Right cardiac atrium (tissue), 5 donors: ENCODE results near the gene DUSP2. TPM values are rescaled to one million over a fixed set of nuclear protein-coding genes. Genes with fewer than 3 reads are reported as not detected.

ENCODE experiments used
- ATAC-seq, 2 donors: fragments of 200-7000 bp; cut with Tn5 transposase; one replicate each; pipeline versions ENCODE4 v1.8.0 to v1.9.1; 2020; ENCODE audit warnings: moderate library complexity in 2 of 2, mild to moderate bottlenecking in 1 of 2
- DNase-seq, 3 donors: peaks; one replicate each; pipeline ENCODE4 v3.0.0-alpha.2; 2020
- H3K27ac ChIP-seq: one replicate; pipeline ENCODE4 v1.5.1; 2013; ENCODE audit warnings: mild to moderate bottlenecking, low read length, control low read depth, moderate library complexity
- H3K27me3 ChIP-seq: one replicate; pipeline ENCODE4 v1.6.1; 2013; ENCODE audit not compliant: control insufficient read depth, insufficient read depth
- H3K4me1 ChIP-seq: one replicate; pipeline ENCODE4 v1.6.1; 2013; ENCODE audit warnings: low read length; ENCODE audit not compliant: control insufficient read depth, insufficient read depth
- H3K4me3 ChIP-seq: one replicate; pipeline ENCODE4 v1.5.1; 2013; ENCODE audit warnings: low read length, control low read depth
- H3K9me3 ChIP-seq: one replicate; pipeline ENCODE4 v1.6.1; 2013; ENCODE audit warnings: low read length; ENCODE audit not compliant: control insufficient read depth
- WGBS: extraction: QIAGEN DNeasy Blood & Tissue Kit; methylation state at CpG from one replicate; pipeline ENCODE4 v1.1.7; 2013; 5-methylcytosine and 5-hydroxymethylcytosine counted together
- intact Hi-C, 4 donors: fragments of 100-400 bp; cut with DNase I; formaldehyde crosslinking; loops; one replicate each; pipeline versions ENCODE4 v1.11.0 to v1.14.0; 2022 to 2023
- polyA plus RNA-seq: library from polyadenylated mRNA; stranded (reverse); fragments of 200-250 nt; gene quantifications from one replicate; pipeline ENCODE4 v1.2.3, GENCODE V29; 2013
- total RNA-seq, 4 donors: library from RNA; stranded (reverse); fragmentation: NEBNext Ultra II Directional; extraction: Animal tissue kit (Norgen Biotek cat#: 25700); gene quantifications; one replicate each; pipeline ENCODE4 v1.2.1, GENCODE V29; 2021
- donor health status: healthy with polysubstance abuse.
- donor health status: DM: no; HTN: yes; CAD: no.
- donor health status: DM: no; HTN: no; CAD: no.
- donor health status: DM: no; HTN: yes; CAD: no; lungs with severe emphysema.
- donor health status: DM: yes; HTN: yes; CAD: no.

Gene DUSP2
- total and polyA plus RNA-seq, 5 donors: 1.2 to 2.6 (median 1.7) TPM

DNA sequence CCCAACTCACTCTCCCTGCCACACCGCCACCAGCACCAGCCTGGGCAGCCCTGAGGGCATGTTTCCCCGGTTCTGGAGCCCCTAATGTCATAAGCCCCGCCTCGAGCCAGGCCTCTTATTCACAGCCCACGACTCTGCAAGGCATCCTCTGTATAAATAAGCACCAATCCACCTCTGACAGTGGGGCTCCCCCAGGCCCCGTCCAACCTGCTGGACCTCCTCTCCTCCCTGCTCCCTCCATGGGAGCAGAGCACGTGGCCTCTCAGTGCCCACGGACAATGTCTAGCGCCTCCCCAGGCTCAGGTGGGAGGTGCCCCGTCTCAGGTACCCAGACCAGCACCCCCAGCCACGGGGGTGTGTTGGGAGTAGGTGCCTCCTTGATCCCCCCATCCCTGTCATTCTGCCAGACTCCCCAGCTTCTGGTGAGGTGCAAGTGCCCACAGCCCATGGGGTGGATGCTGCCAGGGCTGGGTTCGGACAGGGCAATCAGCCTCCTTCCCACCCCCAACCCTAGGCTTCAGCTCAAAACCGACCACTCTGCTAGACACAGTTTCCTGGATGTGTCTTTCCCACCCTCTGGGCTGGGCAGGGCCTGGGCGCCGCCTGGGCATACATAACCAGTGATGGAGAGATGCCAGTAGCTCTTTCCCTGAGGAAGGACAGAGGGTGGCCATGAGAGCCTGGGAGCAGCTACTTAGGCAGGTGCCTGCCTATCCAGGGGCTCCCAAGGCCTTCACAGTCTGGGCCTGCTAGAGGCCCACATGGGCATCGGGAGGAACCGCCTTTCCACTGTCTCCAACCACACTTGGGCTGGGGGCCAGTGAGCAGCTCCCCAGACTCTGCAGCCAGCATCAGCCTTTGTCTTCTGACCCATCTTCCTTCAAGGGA, 27.3 kb downstream of the DUSP2 start:
- DNase-seq: peak in 1 of 3 donors; percentile 38
- no peaks in the 10 kb centered on the region for H3K27me3 ChIP-seq
- no peaks in the 10 kb centered on the region for H3K4me1 ChIP-seq
- H3K4me3 ChIP-seq: no peak overlapping the region
- ATAC-seq: no peak
- intact Hi-C loops: loop anchor here (5.0 to 10.0 kb wide), 3 partner anchors 46 to 123 kb away; partner anchors contain the start of gene ANKRD36C (in 1 of the 4)
- H3K27ac ChIP-seq: no peak overlapping the region
- no peaks in the 10 kb centered on the region for H3K9me3 ChIP-seq
- WGBS: 57% methylated on average over 17 of the region's 17 CpGs

DNA sequence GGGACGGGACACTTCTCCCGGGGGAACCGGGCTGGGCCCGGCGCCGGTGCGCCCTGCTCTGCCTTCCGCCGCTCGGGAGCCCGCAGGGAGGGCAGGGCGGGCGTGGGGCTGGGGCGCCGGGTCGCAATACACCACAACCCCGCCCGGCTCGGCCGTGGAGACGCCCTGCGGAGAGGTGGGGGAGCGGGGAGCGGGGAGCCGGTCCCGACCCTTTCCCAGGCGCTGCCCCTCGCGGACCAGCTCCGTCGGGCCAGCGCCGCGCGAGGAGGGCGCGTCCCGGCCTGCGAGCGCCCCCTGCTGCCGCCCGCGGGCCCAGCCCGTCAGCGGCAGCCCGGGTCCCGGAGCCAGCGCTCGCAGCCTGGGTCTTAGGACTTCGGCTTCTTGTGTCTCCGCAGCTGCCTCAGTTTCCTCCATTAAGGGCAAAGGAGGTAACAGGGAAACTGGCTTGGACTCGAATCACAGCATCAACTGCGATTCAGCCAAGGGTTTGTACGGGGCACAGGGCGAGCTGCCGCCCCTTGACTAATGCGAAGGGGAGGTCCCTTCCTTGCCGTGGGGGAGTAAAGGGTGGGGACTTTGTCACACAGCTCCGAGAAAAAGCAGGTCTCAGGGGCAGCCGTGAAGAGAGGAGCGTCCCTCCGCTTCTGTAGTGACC, 28.2 kb downstream of the DUSP2 start:
- Histone ChIP-seq H3K4me3 (peak overlapping the region; percentile 75), H3K27ac (no peak overlapping the region), H3K9me3 (no peaks in the 10 kb centered on the region), H3K27me3 (no peaks in the 10 kb centered on the region), H3K4me1 (no peaks in the 10 kb centered on the region)
- intact Hi-C loops: loop anchor here (5.0 to 10.0 kb wide), 3 partner anchors 45 to 122 kb away; partner anchors contain the start of gene ANKRD36C (in 1 of the 4)
- WGBS: 1% methylated on average over 62 of the region's 62 CpGs
- ATAC-seq: peak; percentile 75 to 82
- peak; percentile 43 to 80 (median 79) for DNase-seq

- H3K27ac ChIP-seq: no peak within 1 kb of the TSS
- peak; percentile 54 to 81 (median 76) for DNase-seq
- H3K4me1 ChIP-seq: no peaks in the 10 kb centered on the region
- ATAC-seq: peak; percentile 41 to 57
- no peaks in the 10 kb centered on the region for H3K27me3 ChIP-seq
- WGBS: under 1% methylated on average over 63 of the region's 64 CpGs
- intact Hi-C loops: loop anchor here (5.0 to 10.0 kb wide), 3 partner anchors 44 to 122 kb away; partner anchors contain the start of gene ANKRD36C (in 1 of the 4)
- peak within 1 kb of the TSS; percentile 75 for H3K4me3 ChIP-seq
- no peaks in the 10 kb centered on the region for H3K9me3 ChIP-seq
Measured at GRCh38 chr2:96116424-96116878, 28.8 kb downstream of the DUSP2 start, which contains the start of gene ADRA2B. TSS of gene ADRA2B (minus strand) at chr2:96116571. CDS start at chr2:96116149, 422 bp downstream.

- no peaks in the 10 kb centered on the region for H3K4me1 ChIP-seq
- no peaks in the 10 kb centered on the region for H3K27me3 ChIP-seq
- peak overlapping the region; percentile 75 for H3K4me3 ChIP-seq
- no peak overlapping the region for H3K27ac ChIP-seq
- intact Hi-C loops: loop anchor here (5.0 to 10.0 kb wide), 3 partner anchors 44 to 121 kb away; partner anchors contain the start of gene ANKRD36C (in 1 of the 4)
- ATAC-seq (peak in 1 of 2 donors; percentile 5), DNase-seq (peak in 1 of 3 donors; percentile 45)
- no peaks in the 10 kb centered on the region for H3K9me3 ChIP-seq
- 41% methylated on average over 77 of the region's 77 CpGs for WGBS
Measured at GRCh38 chr2:96115631-96116423, 29.4 kb downstream of the DUSP2 start.

GRCh38 chr2:96114903-96115581, 30.2 kb downstream of the DUSP2 start:
- DNase-seq (peak in 1 of 3 donors; percentile 44), ATAC-seq (no peak)
- Histone ChIP-seq H3K4me1 (no peaks in the 10 kb centered on the region), H3K9me3 (no peaks in the 10 kb centered on the region), H3K27ac (no peak overlapping the region), H3K4me3 (no peak overlapping the region), H3K27me3 (no peaks in the 10 kb centered on the region)
- intact Hi-C loops: loop anchor here (5.0 to 10.0 kb wide), 3 partner anchors 43 to 120 kb away; partner anchors contain the start of gene ANKRD36C (in 1 of the 4)
- WGBS: 93% methylated on average over 24 of the region's 24 CpGs

DNA sequence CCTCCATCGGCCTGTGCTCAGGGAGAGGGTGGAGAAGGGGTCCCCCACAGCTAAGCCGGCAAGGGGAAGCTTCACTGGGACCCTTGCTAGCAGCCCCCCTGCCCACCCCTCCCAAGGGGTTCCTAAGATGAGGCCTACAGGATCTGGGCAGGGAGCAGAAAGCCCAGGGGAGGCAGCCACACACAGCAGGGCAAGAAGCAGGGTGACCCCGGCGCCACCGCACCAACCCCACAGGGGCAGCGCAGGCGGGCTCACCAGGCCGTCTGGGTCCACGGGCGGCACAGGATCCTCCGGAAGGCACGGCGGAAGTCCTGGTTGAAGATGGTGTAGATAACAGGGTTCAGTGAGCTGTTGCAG, 30.7 kb downstream of the DUSP2 start:
- 92% methylated on average over 13 of the region's 13 CpGs for WGBS
- intact Hi-C loops: loop anchor here (10.0 kb wide), 2 partner anchors 90 to 120 kb away; partner anchors contain the start of gene ANKRD36C (in 1 of the 4)
- Histone ChIP-seq H3K27me3 (no peaks in the 10 kb centered on the region), H3K4me3 (no peak overlapping the region), H3K9me3 (no peaks in the 10 kb centered on the region), H3K4me1 (no peaks in the 10 kb centered on the region), H3K27ac (no peak overlapping the region)
- no peak for ATAC-seq
- DNase-seq: peak in 1 of 3 donors; percentile 36

DNA sequence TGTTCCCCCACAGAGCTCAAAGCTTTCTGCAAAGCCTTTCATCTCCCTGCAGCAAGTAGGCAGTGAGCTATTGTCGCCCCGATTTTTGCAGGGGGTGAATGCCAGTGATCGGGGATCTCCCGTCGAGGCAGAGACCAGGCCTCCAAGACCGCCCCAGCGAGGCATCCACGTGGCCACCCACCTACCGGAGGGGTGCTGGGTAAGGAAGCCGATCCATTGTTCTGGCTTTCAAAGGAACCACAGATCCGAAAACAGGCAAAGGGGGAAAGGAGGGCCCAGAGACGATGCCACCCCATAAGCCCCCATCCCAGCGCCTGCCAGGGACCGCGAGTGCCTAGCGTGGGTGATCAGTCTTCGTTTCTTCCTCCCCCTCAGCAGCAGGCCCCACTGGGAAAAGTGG, 31.3 kb downstream of the DUSP2 start:
- WGBS: 88% methylated on average over 17 of the region's 17 CpGs
- H3K27me3 ChIP-seq: no peaks in the 10 kb centered on the region
- peaks cover under 1% of the 10 kb centered on the region for H3K4me1 ChIP-seq
- H3K27ac ChIP-seq: no peak overlapping the region
- no peaks in the 10 kb centered on the region for H3K9me3 ChIP-seq
- no peak for ATAC-seq
- intact Hi-C loops: loop anchor here (10.0 kb wide), 2 partner anchors 89 to 119 kb away; partner anchors contain the start of gene ANKRD36C (in 1 of the 4)
- DNase-seq: peak in 1 of 3 donors; percentile 9
- H3K4me3 ChIP-seq: no peak overlapping the region

DNA sequence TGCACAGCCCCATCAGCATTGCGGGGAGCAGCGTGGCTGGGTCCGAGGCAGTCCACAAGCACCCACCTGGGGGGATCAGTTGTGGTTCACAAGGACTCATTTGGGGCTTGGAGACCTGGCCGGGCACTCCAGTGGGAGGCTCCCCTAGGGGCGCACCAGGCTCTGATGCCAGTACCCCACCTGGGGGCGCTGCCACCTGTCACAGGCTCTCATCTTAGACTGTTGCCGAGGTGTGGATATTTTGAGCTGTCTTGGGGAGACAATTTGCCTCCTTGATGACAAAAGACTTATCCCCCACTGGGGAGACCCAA, 31.9 kb downstream of the DUSP2 start:
- no peak for DNase-seq
- no peak overlapping the region for H3K4me3 ChIP-seq
- intact Hi-C loops: loop anchor here (10.0 kb wide), 2 partner anchors 89 to 119 kb away; partner anchors contain the start of gene ANKRD36C (in 1 of the 4)
- no peak overlapping the region for H3K27ac ChIP-seq
- 93% methylated on average over 7 of the region's 7 CpGs for WGBS
- peaks cover 5% of the 10 kb centered on the region for H3K4me1 ChIP-seq
- no peak for ATAC-seq
- H3K27me3 ChIP-seq: no peaks in the 10 kb centered on the region
- H3K9me3 ChIP-seq: no peaks in the 10 kb centered on the region

- Histone ChIP-seq H3K4me1 (peaks cover 5% of the 10 kb centered on the region), H3K27ac (no peak overlapping the region), H3K9me3 (no peaks in the 10 kb centered on the region), H3K4me3 (no peak overlapping the region), H3K27me3 (no peaks in the 10 kb centered on the region)
- 91% methylated on average over 9 of the region's 9 CpGs for WGBS
- DNase-seq: no peak
- no peak for ATAC-seq
- intact Hi-C loops: loop anchor here (10.0 kb wide), 2 partner anchors 88 to 118 kb away; partner anchors contain the start of gene ANKRD36C (in 1 of the 4)
Measured at GRCh38 chr2:96112501-96113366, 32.5 kb downstream of the DUSP2 start.
